H1 (cell line): ENCODE data around the gene AMER2. TPM values are rescaled to one million over a fixed set of nuclear protein-coding genes. Genes with fewer than 3 reads are reported as not detected.
A peak's percentile ranks its signal among the peaks of the same experiment; 100 is the strongest.

Experiments used
- ASH2L ChIP-seq: fragments of 200-600, 300-600 bp; sonication (generic); IDR thresholded peaks from one replicate; pipeline ENCODE4 v1.7.1; 2017; ENCODE audit warnings: low read length
- EZH2 ChIP-seq: fragments of 200-600 bp; sonication (generic); IDR thresholded peaks from 2 replicates; pipeline ENCODE4 v1.7.1; 2012; ENCODE audit warnings: low read depth, mild to moderate bottlenecking, moderate library complexity, low read length, inconsistent platforms; ENCODE audit not compliant: severe bottlenecking
- GABPA ChIP-seq: IDR thresholded peaks from 2 replicates; pipeline ENCODE4 v1.6.1; 2011; ENCODE audit warnings: mild to moderate bottlenecking, low read length, moderate library complexity, borderline replicate concordance; ENCODE audit not compliant: insufficient read depth
- HDAC6 ChIP-seq: IDR thresholded peaks from one replicate; pipeline ENCODE4 v1.7.1; 2012; ENCODE audit warnings: low read depth, mild to moderate bottlenecking, inconsistent platforms, low read length, moderate library complexity
- PHF8 ChIP-seq: fragments of 200-600 bp; sonication (generic); conservative IDR thresholded peaks from 2 replicates; pipeline ENCODE4 v1.7.1; 2012; ENCODE audit warnings: low read depth, mild to moderate bottlenecking, inconsistent platforms, low read length, moderate library complexity
- SAP30 ChIP-seq: fragments of 300-600 bp; sonication (generic); IDR thresholded peaks from 2 replicates; pipeline ENCODE4 v1.7.1; 2012; ENCODE audit warnings: low read length, moderate library complexity, mild to moderate bottlenecking, inconsistent platforms; ENCODE audit not compliant: insufficient read depth, insufficient replicate concordance
- SUZ12 ChIP-seq: fragments of 200-600 bp; sonication (generic); IDR thresholded peaks from 2 replicates; pipeline ENCODE4 v1.6.1; 2012; ENCODE audit warnings: mild to moderate bottlenecking, inconsistent platforms, low read length, moderate library complexity, mixed read lengths
- TCF12 ChIP-seq: IDR thresholded peaks from 2 replicates; pipeline ENCODE4 v1.6.1; 2011; ENCODE audit warnings: low read depth, mild to moderate bottlenecking, low read length
- TEAD4 ChIP-seq: IDR thresholded peaks from 2 replicates; pipeline ENCODE4 v1.6.1; 2012; ENCODE audit warnings: low read depth, low read length, inconsistent platforms, mixed read lengths
- polyA plus RNA-seq, 7 experiments: library from polyadenylated mRNA; depleted of rRNA in 3 of 7; stranded (reverse) in 5 of 7; unstranded in 2 of 7; fragments of >200 nt in 5 of 7; fragments of 200-250 nt in 2 of 7; gene quantifications; 1 replicate in 5 of 7; 2 replicates in 1 of 7; 4 replicates in 1 of 7; pipeline versions ENCODE4 v1.2.1 to v1.2.3, GENCODE V29; 2011 to 2013; ENCODE audit warnings: missing spikeins in 2 of 7, mixed read lengths in 2 of 7
- total RNA-seq: library from RNA; stranded (reverse); fragmentation: NEBNext Ultra II Directional; extraction: Animal tissue kit (Norgen Biotek cat#: 25700); gene quantifications from 2 replicates; pipeline ENCODE4 v1.2.1, GENCODE V29; 2021

AMER2 gene
- total and polyA plus RNA-seq, 2 of the 8 experiments (the other 6 are each of a cell fraction or from before 2014, with no cell fraction given), result 0.14 to 0.50 TPM

GRCh38 chr13:25169951-25170553 lies 2.0 kb downstream of the AMER2 start (continued):
- TF ChIP-seq SAP30 (no peak), ASH2L (peak; percentile 9), GABPA (no peak), PHF8 (no peak), TEAD4 (no peak), HDAC6 (no peak), TCF12 (no peak), SUZ12 (peak; percentile 27; the same call in 1 of the 2 replicates), EZH2 (peak; percentile 61)
